ENCODE results near the gene ARHGAP9.

DNA sequence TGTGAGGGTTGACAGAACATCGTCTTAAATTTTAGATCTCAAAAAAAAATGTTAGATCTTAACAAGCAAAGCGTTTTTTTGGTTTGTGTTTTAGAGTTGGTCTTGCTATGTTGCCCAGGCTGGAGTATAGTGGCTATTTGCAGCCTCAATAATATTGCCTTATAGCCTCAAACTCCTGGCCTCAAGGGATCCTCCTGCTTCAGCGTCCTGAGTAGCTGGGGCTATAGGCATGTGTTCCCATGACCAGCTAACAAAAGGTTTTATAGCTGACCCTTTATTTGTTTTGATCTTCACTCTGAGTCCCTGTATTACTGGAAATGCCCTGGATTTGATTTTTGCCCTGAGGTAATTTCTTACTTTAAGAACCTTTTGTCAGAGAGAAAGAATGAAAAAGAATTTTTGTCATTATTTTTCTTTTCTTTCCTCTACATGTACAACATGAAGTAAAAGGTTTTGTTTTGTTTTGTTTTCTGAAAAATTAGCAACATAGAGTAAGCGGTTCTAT is 39.9 kb downstream of the ARHGAP9 start:
- no peak for TF ChIP-seq POLR2A (IDR thresholded peaks at IDR 0.05)
- TF ChIP-seq, protein P1, sequence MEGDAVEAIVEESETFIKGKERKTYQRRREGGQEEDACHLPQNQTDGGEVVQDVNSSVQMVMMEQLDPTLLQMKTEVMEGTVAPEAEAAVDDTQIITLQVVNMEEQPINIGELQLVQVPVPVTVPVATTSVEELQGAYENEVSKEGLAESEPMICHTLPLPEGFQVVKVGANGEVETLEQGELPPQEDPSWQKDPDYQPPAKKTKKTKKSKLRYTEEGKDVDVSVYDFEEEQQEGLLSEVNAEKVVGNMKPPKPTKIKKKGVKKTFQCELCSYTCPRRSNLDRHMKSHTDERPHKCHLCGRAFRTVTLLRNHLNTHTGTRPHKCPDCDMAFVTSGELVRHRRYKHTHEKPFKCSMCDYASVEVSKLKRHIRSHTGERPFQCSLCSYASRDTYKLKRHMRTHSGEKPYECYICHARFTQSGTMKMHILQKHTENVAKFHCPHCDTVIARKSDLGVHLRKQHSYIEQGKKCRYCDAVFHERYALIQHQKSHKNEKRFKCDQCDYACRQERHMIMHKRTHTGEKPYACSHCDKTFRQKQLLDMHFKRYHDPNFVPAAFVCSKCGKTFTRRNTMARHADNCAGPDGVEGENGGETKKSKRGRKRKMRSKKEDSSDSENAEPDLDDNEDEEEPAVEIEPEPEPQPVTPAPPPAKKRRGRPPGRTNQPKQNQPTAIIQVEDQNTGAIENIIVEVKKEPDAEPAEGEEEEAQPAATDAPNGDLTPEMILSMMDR (IDR thresholded peaks at IDR 0.05) = no peak
